Naive B cell (primary cell): ENCODE data around the gene SRSF2. TPM values are rescaled to one million over a fixed set of nuclear protein-coding genes. Genes with fewer than 3 reads are reported as not detected.
"Not testable (repeated sequence)": the region's sequence is repeated elsewhere in the genome, so short reads cannot be mapped to it uniquely, and the experiment has no call there.

ENCODE experiments used
- ATAC-seq, 2 donors: fragments of 150-1000 bp; cut with Tn5 transposase; 2 replicates each; pipeline ENCODE4 v1.10.0; 2021; ENCODE audit warnings: low read depth in 2 of 2, mild to moderate bottlenecking in 2 of 2, moderate library complexity in 2 of 2
- DNase-seq: peaks from one replicate; pipeline ENCODE4 v3.0.0; 2022
- H3K27ac Mint-ChIP-seq, 6 donors: one replicate each; pipeline ENCODE4 v1.8.0; 2020 to 2022; ENCODE audit warnings: mild to moderate bottlenecking in 6 of 6, mixed read lengths in 6 of 6, moderate library complexity in 5 of 6, inconsistent platforms in 2 of 6
- H3K27me3 Mint-ChIP-seq, 3 donors: one replicate each; pipeline ENCODE4 v1.8.0; 2021 to 2022; ENCODE audit warnings: mixed read lengths in 3 of 3, mild to moderate bottlenecking in 1 of 3
- H3K36me3 Mint-ChIP-seq, 2 donors: one replicate each; pipeline ENCODE4 v1.8.0; 2020 to 2022; ENCODE audit warnings: mixed read lengths in 2 of 2, inconsistent platforms in 1 of 2, mild to moderate bottlenecking in 1 of 2
- H3K4me1 Mint-ChIP-seq, 3 donors: one replicate each; pipeline ENCODE4 v1.8.0; 2020 to 2022; ENCODE audit warnings: mixed read lengths in 3 of 3, inconsistent platforms in 1 of 3, mild to moderate bottlenecking in 1 of 3, moderate library complexity in 1 of 3
- H3K4me3 Mint-ChIP-seq, 8 donors: one replicate each; pipeline ENCODE4 v1.8.0; 2020 to 2022; ENCODE audit warnings: mild to moderate bottlenecking in 8 of 8, mixed read lengths in 8 of 8, moderate library complexity in 8 of 8, inconsistent platforms in 2 of 8
- H3K9me3 Mint-ChIP-seq, 7 donors: one replicate each; pipeline ENCODE4 v1.8.0; 2020 to 2022; ENCODE audit warnings: mixed read lengths in 7 of 7, mild to moderate bottlenecking in 5 of 7, inconsistent platforms in 2 of 7, moderate library complexity in 1 of 7
- polyA plus RNA-seq, 6 donors: library from polyadenylated mRNA; unstranded; fragments of 300-500 nt; fragmentation: Illumina TruSeq; gene quantifications; one replicate each; pipeline ENCODE4 v1.2.3, GENCODE V29; 2021; ENCODE audit warnings: low read depth in 6 of 6

The SRSF2 gene
- polyA plus RNA-seq, 6 donors from 2014 or later = 70.5 to 144 (median 112) TPM

- Mint-ChIP-seq H3K36me3 (peaks cover 19 to 21% of the 10 kb centered on the region in 2 donors), H3K4me1 (peaks cover 23 to 48% (median 33%) of the 10 kb centered on the region in 3 donors), H3K4me3 (peak overlapping the region in 2 of 8 donors; percentile 15 to 65)
- not testable (repeated sequence) for ATAC-seq, DNase-seq, H3K27ac Mint-ChIP-seq, H3K9me3 Mint-ChIP-seq, H3K27me3 Mint-ChIP-seq
Measured at GRCh38 chr17:76722977-76723376, 14.2 kb downstream of the SRSF2 start.

- Mint-ChIP-seq H3K9me3 (no peaks in the 10 kb centered on the region), H3K27ac (no peak overlapping the region), H3K36me3 (peaks cover 19 to 21% of the 10 kb centered on the region in 2 donors), H3K27me3 (no peaks in the 10 kb centered on the region), H3K4me3 (peak overlapping the region in 1 of 8 donors; percentile 66), H3K4me1 (peaks cover 17 to 41% (median 26%) of the 10 kb centered on the region in 3 donors)
- ATAC-seq (no peak), DNase-seq (no peak)
Measured at GRCh38 chr17:76722279-76722678, 14.9 kb downstream of the SRSF2 start.

- Mint-ChIP-seq H3K36me3 (peaks cover 21 to 22% of the 10 kb centered on the region in 2 donors), H3K27ac (peak overlapping the region in 1 of 6 donors; percentile 82), H3K4me3 (peak overlapping the region in 1 of 8 donors; percentile 66), H3K4me1 (peaks cover 17 to 41% (median 22%) of the 10 kb centered on the region in 3 donors), H3K9me3 (no peaks in the 10 kb centered on the region), H3K27me3 (no peaks in the 10 kb centered on the region)
- ATAC-seq = no peak
- no peak for DNase-seq
Measured at GRCh38 chr17:76721463-76721862, 15.7 kb downstream of the SRSF2 start.

GRCh38 chr17:76720941-76721340 is 16.2 kb downstream of the SRSF2 start:
- Mint-ChIP-seq H3K4me1 (peaks cover 17 to 45% (median 19%) of the 10 kb centered on the region in 3 donors), H3K27ac (no peak overlapping the region), H3K4me3 (peak overlapping the region in 2 of 8 donors; percentile 15 to 58), H3K36me3 (peaks cover 21 to 27% of the 10 kb centered on the region in 2 donors), H3K9me3 (no peaks in the 10 kb centered on the region), H3K27me3 (no peaks in the 10 kb centered on the region)
- DNase-seq (no peak), ATAC-seq (no peak)

GRCh38 chr17:76720211-76720610 is 16.9 kb downstream of the SRSF2 start:
- peak overlapping the region in 1 of 8 donors; percentile 58 for H3K4me3 Mint-ChIP-seq
- H3K36me3 Mint-ChIP-seq = peaks cover 21 to 27% of the 10 kb centered on the region in 2 donors
- DNase-seq = no peak
- H3K27me3 Mint-ChIP-seq = no peaks in the 10 kb centered on the region
- H3K4me1 Mint-ChIP-seq = peaks cover 18 to 46% (median 19%) of the 10 kb centered on the region in 3 donors
- H3K9me3 Mint-ChIP-seq = no peaks in the 10 kb centered on the region
- no peak for ATAC-seq
- no peak overlapping the region for H3K27ac Mint-ChIP-seq

GRCh38 chr17:76718516-76718915 is 18.6 kb downstream of the SRSF2 start:
- Mint-ChIP-seq H3K9me3 (no peaks in the 10 kb centered on the region), H3K4me1 (peaks cover 20 to 47% (median 29%) of the 10 kb centered on the region in 3 donors), H3K27ac (peak overlapping the region in 1 of 6 donors; percentile 59), H3K4me3 (peak overlapping the region in 1 of 8 donors; percentile 16), H3K36me3 (peaks cover 21 to 35% of the 10 kb centered on the region in 2 donors), H3K27me3 (no peaks in the 10 kb centered on the region)
- DNase-seq = no peak
- no peak for ATAC-seq

GRCh38 chr17:76716839-76717215 is 20.3 kb downstream of the SRSF2 start:
- Mint-ChIP-seq H3K9me3 (no peaks in the 10 kb centered on the region), H3K4me1 (peaks cover 20 to 38% (median 27%) of the 10 kb centered on the region in 3 donors), H3K4me3 (no peak overlapping the region), H3K27ac (peak overlapping the region in 3 of 6 donors; percentile 39 to 57 (median 51)), H3K36me3 (peaks cover 17 to 31% of the 10 kb centered on the region in 2 donors), H3K27me3 (no peaks in the 10 kb centered on the region)
- ATAC-seq (no peak), DNase-seq (no peak)

GRCh38 chr17:76716146-76716838 is 20.8 kb downstream of the SRSF2 start:
- H3K27me3 Mint-ChIP-seq = no peaks in the 10 kb centered on the region
- H3K9me3 Mint-ChIP-seq = no peaks in the 10 kb centered on the region
- DNase-seq = no peak
- H3K27ac Mint-ChIP-seq = peak overlapping the region in 5 of 6 donors; percentile 57 to 89 (median 76)
- H3K4me3 Mint-ChIP-seq = peak overlapping the region in 3 of 8 donors; percentile 18 to 39 (median 22)
- peaks cover 12 to 26% of the 10 kb centered on the region in 2 donors for H3K36me3 Mint-ChIP-seq
- ATAC-seq = peak in 1 of 2 donors; percentile 24
- H3K4me1 Mint-ChIP-seq = peaks cover 16 to 36% (median 25%) of the 10 kb centered on the region in 3 donors

- peak overlapping the region; percentile 21 to 95 (median 68) for H3K27ac Mint-ChIP-seq
- H3K27me3 Mint-ChIP-seq = no peaks in the 10 kb centered on the region
- no peaks in the 10 kb centered on the region for H3K9me3 Mint-ChIP-seq
Measured at GRCh38 chr17:76715496-76715830, 21.7 kb downstream of the SRSF2 start.

GRCh38 chr17:76714822-76715495 is 22.2 kb downstream of the SRSF2 start:
- Mint-ChIP-seq H3K27me3 (no peaks in the 10 kb centered on the region), H3K4me3 (peak overlapping the region; percentile 16 to 82 (median 46)), H3K9me3 (no peaks in the 10 kb centered on the region), H3K36me3 (peaks cover 7 to 16% of the 10 kb centered on the region in 2 donors), H3K27ac (peak overlapping the region; percentile 18 to 95 (median 66)), H3K4me1 (peaks cover 12 to 35% (median 23%) of the 10 kb centered on the region in 3 donors)
- peak; percentile 66 to 69 for ATAC-seq
- peak; percentile 66 for DNase-seq

More at GRCh38 chr17:76715496-76715830, 21.7 kb downstream of the SRSF2 start:
- Mint-ChIP-seq H3K4me3 (peak overlapping the region in 5 of 8 donors; percentile 23 to 82 (median 48)), H3K4me1 (peaks cover 12 to 35% (median 24%) of the 10 kb centered on the region in 3 donors), H3K36me3 (peaks cover 7 to 18% of the 10 kb centered on the region in 2 donors)
- no peak for DNase-seq
- no peak for ATAC-seq

- ATAC-seq (no peak), DNase-seq (no peak)
- H3K9me3 Mint-ChIP-seq = no peaks in the 10 kb centered on the region
- peak overlapping the region in 1 of 6 donors; percentile 68 for H3K27ac Mint-ChIP-seq
- H3K4me3 Mint-ChIP-seq = no peak overlapping the region
- H3K36me3 Mint-ChIP-seq = peaks cover 7 to 16% of the 10 kb centered on the region in 2 donors
- H3K27me3 Mint-ChIP-seq = no peaks in the 10 kb centered on the region
- H3K4me1 Mint-ChIP-seq = peaks cover 12 to 35% (median 23%) of the 10 kb centered on the region in 3 donors
Measured at GRCh38 chr17:76714336-76714735, 22.8 kb downstream of the SRSF2 start.

- ATAC-seq (no peak), DNase-seq (no peak)
- Mint-ChIP-seq H3K4me1 (peaks cover 12 to 35% (median 23%) of the 10 kb centered on the region in 3 donors), H3K4me3 (no peak overlapping the region), H3K9me3 (no peaks in the 10 kb centered on the region), H3K27ac (no peak overlapping the region), H3K36me3 (peaks cover 2 to 16% of the 10 kb centered on the region in 2 donors), H3K27me3 (no peaks in the 10 kb centered on the region)
Measured at GRCh38 chr17:76713765-76714164, 23.4 kb downstream of the SRSF2 start.

GRCh38 chr17:76712321-76712720 is 24.8 kb downstream of the SRSF2 start:
- DNase-seq, H3K27me3 Mint-ChIP-seq, ATAC-seq, H3K27ac Mint-ChIP-seq, H3K9me3 Mint-ChIP-seq: not testable (repeated sequence)
- Mint-ChIP-seq H3K36me3 (peaks cover 0 to 16% of the 10 kb centered on the region in 2 donors), H3K4me3 (peak overlapping the region in 2 of 8 donors; percentile 61 to 69), H3K4me1 (peaks cover 12 to 35% (median 23%) of the 10 kb centered on the region in 3 donors)
